HepG2 (cell line): Measurements from ENCODE around the gene ATP4B.

Experiments
- CTCF ChIP-seq: sonication (generic); formaldehyde crosslinking; IDR thresholded peaks from 2 replicates; pipeline ENCODE4 v1.5.0; 2020; ENCODE audit warnings: mild to moderate bottlenecking, missing genetic modification reagents, moderate library complexity
- EP300 ChIP-seq, 3 experiments: sonication (generic) in 1 of 3; formaldehyde crosslinking in 1 of 3; IDR thresholded peaks; 2 replicates each; pipeline versions ENCODE4 v1.5.1 to v1.6.1; 2011 to 2020; ENCODE audit warnings: low read depth in 2 of 3, low read length in 2 of 3, borderline replicate concordance in 1 of 3, improper control_type of control experiment in 1 of 3, mild to moderate bottlenecking in 1 of 3, missing genetic modification reagents in 1 of 3, moderate library complexity in 1 of 3
- HMGA1 ChIP-seq: sonication (generic); formaldehyde crosslinking; conservative IDR thresholded peaks from 2 replicates; pipeline ENCODE4 v1.4.0; 2020; ENCODE audit warnings: missing genetic modification reagents
- IKZF1 ChIP-seq: fragments of 450-650 bp; IDR thresholded peaks from 2 replicates; pipeline ENCODE4 v1.7.1; 2016
- TOE1 ChIP-seq: sonication (generic); formaldehyde crosslinking; IDR thresholded peaks from 2 replicates; pipeline ENCODE4 v1.4.0; 2020; ENCODE audit warnings: mild to moderate bottlenecking, missing genetic modification reagents
- XRCC5 ChIP-seq: fragments of 200-400 bp; formaldehyde crosslinking; optimal IDR thresholded peaks from 2 replicates; pipeline ENCODE3; 2017; ENCODE audit warnings: mild to moderate bottlenecking, low read length
- ZSCAN25 ChIP-seq: sonication (generic); formaldehyde crosslinking; IDR thresholded peaks from 2 replicates; pipeline ENCODE4 v1.8.0; 2022; ENCODE audit warnings: mild to moderate bottlenecking, missing genetic modification reagents

- no peak for TF ChIP-seq ZSCAN25 (CRISPR knock-in tag)
- no peak for TF ChIP-seq IKZF1
- no peak for TF ChIP-seq TOE1 (CRISPR knock-in tag)
- no peak for TF ChIP-seq HMGA1 (CRISPR knock-in tag)
- TF ChIP-seq XRCC5 = no peak
- TF ChIP-seq CTCF = no peak
- no peak for TF ChIP-seq EP300 (IDR thresholded peaks at IDR 0.05; ENCODE audit: low read depth in 2 of 2, low read length in 2 of 2)
- TF ChIP-seq EP300 (CRISPR knock-in tag; IDR thresholded peaks at IDR 0.05; ENCODE audit: borderline replicate concordance) = no peak
These were observed 55.6 kb downstream of the ATP4B start for GRCh38 chr13:113602291-113602988.
